HPDE6-E6E7 (cell line): ENCODE results near the gene NFYA.
"Not testable (repeated sequence)": the region's sequence is repeated elsewhere in the genome, so short reads cannot be mapped to it uniquely, and the experiment has no call there.

Experiments
- DNase-seq: peaks from one replicate; pipeline ENCODE4 v3.0.0; 2011; ENCODE audit warnings: missing footprints; ENCODE audit errors: extremely low spot score

The NFYA gene

DNA sequence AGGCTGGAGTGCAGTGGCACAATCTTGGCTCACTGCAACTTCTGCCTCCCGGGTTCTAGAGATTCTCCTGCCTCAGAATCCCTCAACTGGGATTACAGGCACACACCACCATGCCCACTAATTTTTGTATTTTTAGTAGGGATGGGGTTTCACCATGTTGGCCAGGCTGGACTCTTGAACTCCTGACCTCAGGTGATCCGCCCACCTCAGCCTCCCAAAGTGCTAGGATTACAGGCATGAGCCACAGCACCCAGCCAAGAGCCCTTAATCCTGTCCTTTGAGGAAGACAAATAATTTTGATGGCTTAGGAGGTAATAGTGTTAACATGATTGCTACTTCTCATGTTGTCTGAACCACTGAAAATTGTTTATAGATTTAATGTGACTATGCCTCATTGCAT, 42.3 kb downstream of the NFYA start:
- DNase-seq, result not testable (repeated sequence)

DNA sequence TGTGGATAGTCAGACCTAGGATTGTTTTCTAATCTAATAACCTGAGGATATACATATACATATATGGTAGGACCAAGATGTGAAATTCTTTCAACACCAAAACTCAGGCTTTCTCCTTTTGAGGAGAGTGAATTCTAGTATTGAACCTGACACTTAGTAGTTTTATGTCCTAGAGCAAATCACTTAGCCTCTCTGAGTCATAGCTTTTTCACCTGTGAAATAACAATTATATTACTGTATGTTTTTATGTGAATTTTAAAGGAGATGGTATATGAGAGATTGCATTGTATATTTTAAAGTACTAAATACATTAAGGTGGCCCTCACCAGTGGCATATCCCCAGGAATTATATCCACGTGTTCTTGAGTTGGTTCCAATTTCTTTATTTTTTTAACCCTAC, 46.7 kb downstream of the NFYA start:
- no peak for DNase-seq

DNA sequence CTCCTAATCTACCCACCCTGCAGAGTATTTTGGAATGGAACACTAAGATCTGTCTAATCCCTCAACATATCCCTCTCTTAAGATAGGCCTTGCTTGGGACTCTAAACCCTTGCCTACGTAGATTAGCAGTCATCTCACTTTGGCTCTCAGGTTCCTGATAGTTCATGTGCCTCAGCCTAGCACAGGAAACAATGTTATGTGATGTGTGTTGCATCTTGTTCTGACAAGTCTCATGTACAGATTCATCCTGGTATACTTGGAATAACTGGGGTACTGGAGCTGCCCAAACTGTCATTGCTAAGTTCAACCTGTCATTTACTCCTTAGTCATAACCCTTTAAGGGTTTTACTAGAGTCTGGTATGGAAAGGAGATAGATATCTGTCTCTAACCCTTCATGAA, 47.3 kb downstream of the NFYA start:
- DNase-seq, result no peak

DNA sequence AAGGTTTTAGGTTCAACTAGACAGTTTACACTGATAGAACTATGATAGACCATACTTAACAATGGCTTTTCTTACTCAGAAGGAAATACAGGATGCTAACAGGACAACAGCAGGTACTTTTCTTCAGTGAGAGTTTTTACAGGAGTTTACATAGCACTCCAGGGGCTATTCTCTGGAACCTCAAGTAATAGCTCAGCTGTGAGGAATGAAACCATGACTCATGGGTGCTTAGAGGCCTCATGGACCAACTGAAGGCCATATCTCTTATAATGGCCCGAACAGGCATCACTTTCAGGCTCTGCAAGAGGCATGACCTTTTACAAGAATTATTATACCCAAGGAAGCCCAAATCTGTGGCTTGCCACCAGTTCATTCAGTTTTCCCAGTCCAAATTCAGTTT, 49.6 kb downstream of the NFYA start:
- no peak for DNase-seq

DNA sequence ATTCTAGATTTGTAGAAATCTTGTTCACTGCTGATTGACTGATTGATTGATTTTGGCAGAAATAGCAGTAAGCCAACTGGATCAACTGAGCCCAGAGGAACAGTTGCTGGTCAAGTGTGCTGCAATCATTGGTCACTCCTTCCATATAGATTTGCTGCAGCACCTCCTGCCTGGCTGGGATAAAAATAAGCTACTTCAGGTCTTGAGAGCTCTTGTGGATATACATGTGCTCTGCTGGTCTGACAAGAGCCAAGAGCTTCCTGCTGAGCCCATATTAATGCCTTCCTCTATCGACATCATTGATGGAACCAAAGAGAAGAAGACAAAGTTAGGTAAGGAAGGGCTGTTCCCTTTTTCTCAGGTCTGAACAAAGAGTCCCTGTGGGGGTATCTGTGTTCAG, 50.1 kb downstream of the NFYA start:
- no peak for DNase-seq

DNA sequence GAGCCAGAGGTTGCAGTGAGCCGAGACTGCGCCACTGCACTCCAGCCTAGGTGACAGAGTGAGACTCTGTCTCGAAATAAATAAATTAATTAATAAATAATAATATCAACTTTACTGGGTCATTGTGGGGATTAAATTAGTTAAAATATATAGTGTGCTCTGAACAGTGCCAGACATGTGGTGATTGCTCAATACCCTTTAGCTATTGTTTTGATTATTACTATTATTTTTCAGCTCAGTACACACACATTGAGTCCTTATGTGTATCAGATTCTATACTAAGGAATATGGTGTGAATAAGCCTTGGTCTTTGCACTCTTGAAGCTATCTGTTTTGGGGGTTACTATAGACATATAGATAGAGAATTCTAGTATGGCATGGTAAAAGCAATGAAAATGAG, 52.5 kb downstream of the NFYA start:
- no peak for DNase-seq

DNA sequence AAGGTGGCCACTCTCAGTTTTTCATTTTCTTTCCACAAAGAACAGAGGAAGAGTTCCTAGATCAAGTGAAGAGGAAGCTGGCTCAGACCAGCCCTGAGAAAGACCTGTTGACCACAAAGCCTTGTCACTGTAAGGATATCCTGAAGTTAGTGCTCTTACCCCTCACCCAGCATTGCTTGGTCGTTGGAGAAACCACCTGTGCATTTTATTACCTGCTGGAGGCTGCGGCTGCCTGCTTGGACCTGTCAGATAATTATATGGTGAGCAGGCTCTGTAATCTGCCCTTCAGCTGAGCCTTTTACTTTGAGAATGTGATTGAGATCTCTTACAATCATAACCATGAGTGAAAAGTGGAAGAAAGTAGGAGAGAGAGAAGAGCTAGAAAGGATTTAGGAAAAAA, 59.5 kb downstream of the NFYA start:
- no peak for DNase-seq

DNA sequence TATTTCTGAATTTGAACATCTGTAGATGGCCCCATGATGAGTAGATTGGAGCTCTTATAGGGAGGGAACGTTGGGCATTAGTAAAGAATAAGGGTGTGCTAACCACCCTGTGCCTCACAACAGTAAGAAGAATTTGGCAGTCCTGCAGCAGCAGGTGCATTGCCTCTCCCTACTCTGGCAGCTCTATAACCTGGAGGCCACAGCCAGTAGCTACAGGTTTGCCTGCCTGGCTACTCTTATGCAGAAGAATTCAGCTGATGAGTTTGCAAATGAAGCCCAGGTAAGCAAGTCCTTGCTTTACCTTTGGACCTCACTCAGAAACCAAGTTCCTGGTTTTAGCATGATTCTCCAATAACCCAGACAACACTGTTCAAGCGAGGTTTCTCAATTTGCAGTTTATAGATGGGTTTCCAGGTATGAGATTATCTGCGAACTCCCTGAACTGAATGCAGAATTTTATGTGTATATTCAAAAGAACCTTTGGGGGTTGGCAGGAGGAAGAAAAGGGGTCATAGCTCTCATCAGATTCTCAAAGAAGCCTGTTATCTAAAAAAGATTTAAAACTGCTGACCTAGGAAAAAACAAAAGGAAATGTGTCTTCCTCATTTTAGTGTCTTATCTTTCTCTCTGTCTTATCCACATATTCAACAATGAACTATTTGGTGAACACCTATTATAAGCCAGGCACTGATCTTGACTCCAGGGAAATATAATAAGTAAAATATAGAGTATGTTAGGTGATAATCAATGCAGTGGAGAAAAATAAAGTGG, 62.5 kb downstream of the NFYA start:
- no peak for DNase-seq

DNA sequence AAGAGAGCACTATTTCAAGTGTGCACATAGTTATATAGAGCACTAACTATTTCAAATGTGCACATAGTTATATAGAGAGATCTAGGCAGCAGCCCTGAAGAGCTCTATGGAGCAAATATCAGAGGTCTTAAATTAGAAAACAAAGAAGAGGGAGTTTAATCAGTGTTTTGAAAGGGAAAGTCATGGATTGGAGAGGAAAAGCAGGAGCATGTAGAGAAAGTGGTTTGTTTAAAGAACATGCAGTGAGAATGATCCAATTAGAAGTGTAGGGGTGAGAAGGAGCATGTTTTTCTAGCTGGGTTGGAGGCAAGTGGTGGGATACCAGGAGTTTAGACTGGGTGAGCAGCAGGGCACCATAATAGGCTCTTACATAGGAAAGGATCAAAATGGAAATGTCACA, 64.1 kb downstream of the NFYA start:
- DNase-seq, result no peak

DNA sequence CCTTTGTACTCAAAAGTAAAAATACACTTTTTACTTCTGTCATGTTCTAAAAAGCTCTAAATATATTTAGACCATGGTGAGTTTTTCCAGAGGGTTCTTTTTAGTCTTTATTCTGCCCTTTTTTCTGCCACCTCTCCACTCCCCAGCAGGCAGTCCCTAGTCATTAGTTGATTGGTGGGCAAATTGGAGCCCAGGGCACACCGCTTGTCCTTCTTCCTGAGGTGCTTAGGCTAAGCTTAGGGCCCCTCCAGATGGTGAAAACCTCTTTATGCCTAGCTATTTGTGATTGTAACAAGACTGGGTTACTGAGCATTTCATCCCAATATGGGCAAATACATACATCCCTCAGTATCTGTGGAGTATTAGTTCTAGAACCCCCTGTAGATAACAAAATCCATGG, 75.1 kb downstream of the NFYA start:
- DNase-seq, result no peak
